Breast epithelium (tissue), 4 donors: ENCODE measurements around the gene WASHC4. TPM values are rescaled to one million over a fixed set of nuclear protein-coding genes. Genes with fewer than 3 reads are reported as not detected.

Experiments
- DNase-seq, 2 donors: peaks; one replicate each; pipeline ENCODE4 v3.0.0-alpha.2; 2019; ENCODE audit warnings: low spot score in 2 of 2
- H3K27ac ChIP-seq, 2 donors: fragments of 200-600 bp; sonication (generic) in 1 of 2; one replicate each; pipeline ENCODE4 v1.5.1; 2016 to 2019; ENCODE audit warnings: mild to moderate bottlenecking in 1 of 2
- H3K27me3 ChIP-seq, 2 donors: fragments of 200-600 bp; sonication (generic) in 1 of 2; one replicate each; pipeline versions ENCODE4 v1.5.1 to v1.6.0; 2017 to 2019; ENCODE audit warnings: control low read depth in 1 of 2, mild to moderate bottlenecking in 1 of 2
- H3K36me3 ChIP-seq: fragments of 200-600 bp; one replicate; pipeline ENCODE4 v1.5.1; 2019
- H3K4me1 ChIP-seq, 2 donors: fragments of 200-600 bp; sonication (generic); one replicate each; pipeline ENCODE4 v1.5.1; 2016 to 2019; ENCODE audit warnings: control low read depth in 1 of 2
- H3K4me3 ChIP-seq, 3 donors: fragments of 200-600 bp; sonication (generic); 1 replicate in 2 of 3; 2 replicates in 1 of 3; pipeline ENCODE4 v1.5.1; 2016 to 2019; ENCODE audit warnings: mild to moderate bottlenecking in 3 of 3, moderate library complexity in 2 of 3
- H3K9me3 ChIP-seq, 2 donors: fragments of 200-600 bp; sonication (generic) in 1 of 2; one replicate each; pipeline ENCODE4 v1.5.1; 2016 to 2019; ENCODE audit warnings: control low read depth in 1 of 2
- POLR2A ChIP-seq: fragments of 450-650 bp; IDR thresholded peaks from one replicate; pipeline ENCODE4 v1.6.1; 2016; ENCODE audit warnings: antibody characterized with exemption, mild to moderate bottlenecking, moderate library complexity
- POLR2AphosphoS5 ChIP-seq, 3 donors: sonication (generic); formaldehyde crosslinking; IDR thresholded peaks; one replicate each; pipeline ENCODE4 v1.6.1; 2017; ENCODE audit warnings: antibody characterized with exemption in 3 of 3
- intact Hi-C: fragments of 100-400 bp; cut with DNase I; formaldehyde crosslinking; loops from one replicate; pipeline ENCODE4 v1.15.1; 2023; ENCODE audit warnings: low total_unique reads
- total RNA-seq, 3 donors: library from RNA; depleted of rRNA; stranded (reverse); fragments of >200 nt; gene quantifications; one replicate each; pipeline ENCODE4 v1.1.0, GENCODE V29; 2016
- TF ChIP-seq, protein P1 (sequence below), 3 donors: fragments of 450-650 bp; IDR thresholded peaks; one replicate each; pipeline ENCODE4 v1.5.1; 2016 to 2017; ENCODE audit warnings: antibody characterized with exemption in 3 of 3, mild to moderate bottlenecking in 3 of 3, moderate library complexity in 3 of 3

The WASHC4 gene
- total RNA-seq, 3 donors from 2014 or later, result 65.6 to 90.3 (median 88.2) TPM

DNA sequence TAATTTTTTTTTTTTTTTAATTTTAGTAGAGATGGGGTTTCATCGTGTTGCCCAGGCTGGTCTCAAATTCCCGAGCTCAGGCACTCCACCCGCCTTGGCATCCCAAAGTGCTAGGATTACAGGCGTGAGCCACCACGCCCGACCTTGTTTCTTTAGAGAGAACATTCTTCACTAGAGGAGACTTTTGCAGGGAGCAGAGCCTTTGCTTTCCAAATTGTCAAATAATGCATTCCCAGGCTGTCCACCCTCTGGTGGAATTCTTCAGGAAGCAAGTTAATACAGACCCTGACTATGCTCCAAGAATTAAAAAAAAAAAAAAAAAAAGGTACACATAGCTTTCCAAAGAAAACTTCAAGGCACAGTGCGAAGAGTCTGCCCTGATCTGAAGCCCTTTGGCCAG, 30.1 kb upstream of the WASHC4 start:
- H3K9me3 ChIP-seq, result no peaks in the 10 kb centered on the region
- no peak overlapping the region for H3K4me3 ChIP-seq
- H3K4me1 ChIP-seq, result no peaks in the 10 kb centered on the region
- H3K36me3 ChIP-seq, result no peaks in the 10 kb centered on the region
- TF ChIP-seq POLR2A, result no peak
- no peak for TF ChIP-seq POLR2AphosphoS5 (IDR thresholded peaks at IDR 0.05)
- TF ChIP-seq, protein P1, sequence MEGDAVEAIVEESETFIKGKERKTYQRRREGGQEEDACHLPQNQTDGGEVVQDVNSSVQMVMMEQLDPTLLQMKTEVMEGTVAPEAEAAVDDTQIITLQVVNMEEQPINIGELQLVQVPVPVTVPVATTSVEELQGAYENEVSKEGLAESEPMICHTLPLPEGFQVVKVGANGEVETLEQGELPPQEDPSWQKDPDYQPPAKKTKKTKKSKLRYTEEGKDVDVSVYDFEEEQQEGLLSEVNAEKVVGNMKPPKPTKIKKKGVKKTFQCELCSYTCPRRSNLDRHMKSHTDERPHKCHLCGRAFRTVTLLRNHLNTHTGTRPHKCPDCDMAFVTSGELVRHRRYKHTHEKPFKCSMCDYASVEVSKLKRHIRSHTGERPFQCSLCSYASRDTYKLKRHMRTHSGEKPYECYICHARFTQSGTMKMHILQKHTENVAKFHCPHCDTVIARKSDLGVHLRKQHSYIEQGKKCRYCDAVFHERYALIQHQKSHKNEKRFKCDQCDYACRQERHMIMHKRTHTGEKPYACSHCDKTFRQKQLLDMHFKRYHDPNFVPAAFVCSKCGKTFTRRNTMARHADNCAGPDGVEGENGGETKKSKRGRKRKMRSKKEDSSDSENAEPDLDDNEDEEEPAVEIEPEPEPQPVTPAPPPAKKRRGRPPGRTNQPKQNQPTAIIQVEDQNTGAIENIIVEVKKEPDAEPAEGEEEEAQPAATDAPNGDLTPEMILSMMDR (IDR thresholded peaks at IDR 0.05), result no peak
- H3K27me3 ChIP-seq, result no peaks in the 10 kb centered on the region
- DNase-seq, result no peak
- H3K27ac ChIP-seq, result no peak overlapping the region
- intact Hi-C loops, result no loop called here

DNA sequence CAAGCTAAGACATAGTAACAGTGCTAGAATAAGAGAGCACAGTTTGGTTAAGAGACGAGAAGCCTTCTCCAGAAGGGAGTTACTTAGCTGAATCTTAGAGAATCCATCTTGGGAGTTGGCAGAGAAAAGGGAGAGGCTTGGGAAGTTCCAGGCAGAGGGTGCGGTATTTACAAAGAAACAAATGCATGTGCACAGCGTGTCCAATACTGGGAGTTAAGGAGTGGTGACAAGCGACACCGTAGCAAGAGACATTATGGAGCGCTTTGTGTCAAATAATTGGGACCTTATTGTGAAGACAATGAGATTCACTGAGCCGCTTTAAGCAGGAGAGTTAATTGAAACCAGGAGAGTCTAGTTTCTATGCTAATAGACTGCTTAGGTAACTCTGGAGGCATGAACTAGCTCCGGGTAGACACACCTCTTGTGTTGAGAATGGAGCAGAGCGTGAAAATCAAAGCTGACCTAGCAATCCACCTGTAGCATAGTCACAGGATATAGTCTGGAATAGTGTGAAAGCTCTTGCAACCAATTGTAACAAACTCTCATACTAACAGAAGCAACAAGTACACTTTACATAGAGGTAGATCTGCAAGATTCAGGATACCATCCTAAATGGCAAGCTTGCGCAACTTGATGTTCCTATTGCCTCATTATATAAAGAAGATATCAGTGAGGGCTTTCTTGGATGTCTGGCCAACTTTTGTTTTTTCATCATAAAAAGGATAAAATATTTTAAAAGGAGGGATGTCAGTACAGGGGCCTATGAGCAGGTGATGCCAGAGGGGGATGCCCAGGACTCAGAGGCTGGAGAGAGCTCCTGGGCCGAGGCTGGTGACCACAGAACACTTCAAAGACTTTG, 28.6 kb upstream of the WASHC4 start:
- no peak overlapping the region for H3K27ac ChIP-seq
- TF ChIP-seq, protein P1 (IDR thresholded peaks at IDR 0.05), result no peak
- TF ChIP-seq POLR2A, result no peak
- TF ChIP-seq POLR2AphosphoS5 (IDR thresholded peaks at IDR 0.05), result no peak
- intact Hi-C loops, result no loop called here
- H3K36me3 ChIP-seq, result no peaks in the 10 kb centered on the region
- no peaks in the 10 kb centered on the region for H3K4me1 ChIP-seq
- no peaks in the 10 kb centered on the region for H3K27me3 ChIP-seq
- H3K4me3 ChIP-seq, result no peak overlapping the region
- no peak for DNase-seq
- no peaks in the 10 kb centered on the region for H3K9me3 ChIP-seq

DNA sequence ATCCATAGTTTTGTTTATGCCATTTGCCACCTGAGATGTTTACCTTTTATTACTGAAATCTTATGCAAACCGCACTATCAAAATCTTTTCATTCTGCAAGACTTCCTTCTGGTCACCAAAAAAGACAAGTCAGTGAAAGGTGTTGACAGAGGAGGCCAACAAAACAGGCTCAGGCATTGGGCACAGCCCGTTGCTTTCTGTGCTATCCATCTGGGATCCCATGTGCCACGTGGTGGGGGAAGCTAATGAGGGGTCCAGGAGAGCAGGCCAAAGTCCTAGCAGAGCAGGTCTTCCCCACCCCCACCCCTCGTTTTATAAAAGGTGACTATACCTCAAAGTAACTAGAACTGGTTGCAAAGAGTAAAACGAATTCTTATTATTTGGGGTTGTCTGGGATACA, 24.5 kb upstream of the WASHC4 start:
- no peaks in the 10 kb centered on the region for H3K4me1 ChIP-seq
- no peak overlapping the region for H3K27ac ChIP-seq
- no peaks in the 10 kb centered on the region for H3K27me3 ChIP-seq
- no peaks in the 10 kb centered on the region for H3K36me3 ChIP-seq
- DNase-seq, result no peak
- peak overlapping the region in 2 of 3 donors; percentile 60 to 76 for H3K4me3 ChIP-seq
- H3K9me3 ChIP-seq, result no peaks in the 10 kb centered on the region
- intact Hi-C loops, result loop anchor here (5.0 kb wide), 1 partner anchor 234 kb away; no protein-coding TSS in a partner anchor
- TF ChIP-seq POLR2A (no peak), POLR2AphosphoS5 (IDR thresholded peaks at IDR 0.05) (no peak)
- TF ChIP-seq, protein P1 (IDR thresholded peaks at IDR 0.05), result no peak

DNA sequence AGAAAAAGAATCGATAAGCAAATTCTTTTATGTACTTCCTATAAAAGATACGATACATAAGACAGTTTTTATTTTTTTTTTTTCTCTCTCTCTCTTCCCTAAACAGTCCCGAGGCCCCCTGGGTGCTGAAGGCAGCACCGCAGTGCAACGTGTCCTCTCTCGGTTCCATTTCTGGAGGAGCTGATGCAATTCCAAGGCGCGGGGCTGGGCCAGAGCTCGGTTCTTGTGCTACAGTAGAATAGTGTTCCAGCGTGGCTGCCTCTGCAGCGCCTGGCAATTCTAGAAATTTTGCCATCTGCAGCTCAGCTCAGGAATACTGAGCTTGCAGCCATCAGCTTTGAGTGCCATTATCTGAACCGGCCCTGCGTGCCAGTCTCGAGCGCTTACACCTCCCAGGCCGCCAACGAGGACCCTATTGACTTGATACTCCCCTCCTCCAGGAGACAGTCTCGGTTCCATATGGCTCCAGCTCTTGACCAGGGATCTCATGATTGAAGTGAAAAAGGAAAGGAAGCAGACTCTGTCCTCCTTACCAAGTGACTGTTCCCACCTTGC, 23.9 kb upstream of the WASHC4 start:
- no peak for TF ChIP-seq POLR2AphosphoS5 (IDR thresholded peaks at IDR 0.05)
- TF ChIP-seq, protein P1 (IDR thresholded peaks at IDR 0.05), result peak in 1 of 3 donors; percentile 11
- no peaks in the 10 kb centered on the region for H3K27me3 ChIP-seq
- intact Hi-C loops, result loop anchor here (5.0 kb wide), 1 partner anchor 234 kb away; no protein-coding TSS in a partner anchor
- no peaks in the 10 kb centered on the region for H3K4me1 ChIP-seq
- H3K9me3 ChIP-seq, result no peaks in the 10 kb centered on the region
- H3K27ac ChIP-seq, result peak overlapping the region in 1 of 2 donors; percentile 36
- peak in 1 of 2 donors; percentile 31 for DNase-seq
- H3K4me3 ChIP-seq, result peak overlapping the region; percentile 57 to 76 (median 60)
- H3K36me3 ChIP-seq, result no peaks in the 10 kb centered on the region
